ENCODE measurements around the gene RNF181. TPM values are rescaled to one million over a fixed set of nuclear protein-coding genes. Genes with fewer than 3 reads are reported as not detected.
A peak's percentile ranks its signal among the peaks of the same experiment; 100 is the strongest.

Gene RNF181
- total and polyA plus RNA-seq, 2 of the 13 experiments (the other 11 are each of a cell fraction or from before 2014, with no cell fraction given): 224 to 578 TPM

DNA sequence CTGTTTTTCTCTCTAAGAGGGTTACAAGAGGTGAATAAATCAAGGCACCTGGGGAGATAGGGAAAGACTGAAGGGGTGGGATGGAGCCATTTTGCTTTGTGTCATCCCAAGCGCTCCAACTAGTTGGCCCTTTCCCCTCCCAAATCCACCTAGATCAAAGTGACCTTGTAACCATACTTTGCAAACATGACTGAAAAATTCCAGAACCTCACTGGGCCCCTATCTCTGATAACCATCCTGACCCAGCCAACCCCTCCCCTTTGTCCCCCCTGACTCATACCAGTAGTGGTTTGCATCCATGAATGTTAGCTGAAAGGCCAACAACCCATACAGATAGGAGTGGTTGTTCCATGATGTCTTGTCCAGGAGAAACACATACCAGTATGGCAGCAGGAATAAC, 37.4 kb upstream of the RNF181 start (continued):
- TF ChIP-seq ZNF558 (CRISPR knock-in tag; IDR thresholded peaks at IDR 0.05; ENCODE audit: borderline replicate concordance) (no peak), NRL (CRISPR knock-in tag; IDR thresholded peaks at IDR 0.05; ENCODE audit: borderline replicate concordance) (no peak), ELF1 (CRISPR knock-in tag; IDR thresholded peaks at IDR 0.05) (no peak), HNF4A (CRISPR knock-in tag; IDR thresholded peaks at IDR 0.05) (peak; percentile 42), ZNF576 (CRISPR knock-in tag; IDR thresholded peaks at IDR 0.05) (no peak), E2F5 (CRISPR knock-in tag; conservative IDR thresholded peaks at IDR 0.05) (no peak), KAT8 (CRISPR knock-in tag; IDR thresholded peaks at IDR 0.05) (peak; percentile 27; the same call in 1 of the 2 replicates), ZNF567 (CRISPR knock-in tag; IDR thresholded peaks at IDR 0.05; ENCODE audit: borderline replicate concordance) (no peak), ELK4 (CRISPR knock-in tag; IDR thresholded peaks at IDR 0.05; ENCODE audit: borderline replicate concordance) (no peak), KMT2B (CRISPR knock-in tag; IDR thresholded peaks at IDR 0.05) (no peak), GATA4 (IDR thresholded peaks at IDR 0.05; ENCODE audit: borderline replicate concordance, low read depth) (no peak), ZMYM2 (CRISPR knock-in tag; IDR thresholded peaks at IDR 0.05) (peak; percentile 48; the same call in 1 of the 2 replicates), ZNF407 (CRISPR knock-in tag; IDR thresholded peaks at IDR 0.05; ENCODE audit: not compliant biosample characterization) (no peak)
- TF ChIP-seq, protein P1, sequence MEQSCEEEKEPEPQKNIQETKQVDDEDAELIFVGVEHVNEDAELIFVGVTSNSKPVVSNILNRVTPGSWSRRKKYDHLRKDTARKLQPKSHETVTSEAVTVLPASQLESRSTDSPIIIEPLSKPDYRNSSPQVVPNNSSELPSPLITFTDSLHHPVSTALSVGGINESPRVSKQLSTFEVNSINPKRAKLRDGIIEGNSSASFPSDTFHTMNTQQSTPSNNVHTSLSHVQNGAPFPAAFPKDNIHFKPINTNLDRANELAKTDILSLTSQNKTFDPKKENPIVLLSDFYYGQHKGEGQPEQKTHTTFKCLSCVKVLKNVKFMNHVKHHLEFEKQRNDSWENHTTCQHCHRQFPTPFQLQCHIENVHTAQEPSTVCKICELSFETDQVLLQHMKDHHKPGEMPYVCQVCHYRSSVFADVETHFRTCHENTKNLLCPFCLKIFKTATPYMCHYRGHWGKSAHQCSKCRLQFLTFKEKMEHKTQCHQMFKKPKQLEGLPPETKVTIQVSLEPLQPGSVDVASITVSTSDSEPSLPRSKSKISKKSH (CRISPR knock-in tag; IDR thresholded peaks at IDR 0.05; ENCODE audit: borderline replicate concordance): no peak
